CD4-positive, alpha-beta T cell treated with Interleukin-17A for 4 hours (primary cell): ENCODE data around the gene C5orf58.

ENCODE experiments used
- DNase-seq: peaks from one replicate; pipeline ENCODE4 v3.0.0-alpha.2; 2020; ENCODE audit warnings: mixed read lengths

Gene C5orf58

GRCh38 chr5:170232786-170233185, at the start of gene C5orf58:
C5orf58 (plus strand) TSS chr5:170232985; CDS start chr5:170234977, 1,992 bp downstream.
- no peak for DNase-seq

GRCh38 chr5:170183816-170184687, 48.7 kb upstream of the C5orf58 start:
- DNase-seq: peak; percentile 46

- DNase-seq: no peak
These were observed 48.0 kb upstream of the C5orf58 start for GRCh38 chr5:170184737-170185136.

- DNase-seq: no peak
These were observed 46.6 kb upstream of the C5orf58 start for GRCh38 chr5:170186156-170186555.

GRCh38 chr5:170186856-170187255, 45.9 kb upstream of the C5orf58 start:
- no peak for DNase-seq

GRCh38 chr5:170190436-170191134, 42.2 kb upstream of the C5orf58 start:
- DNase-seq: no peak

GRCh38 chr5:170192829-170193228, 40.0 kb upstream of the C5orf58 start:
- no peak for DNase-seq

- no peak for DNase-seq
These were observed 36.8 kb upstream of the C5orf58 start for GRCh38 chr5:170195961-170196360.

GRCh38 chr5:170200876-170201275, 31.9 kb upstream of the C5orf58 start:
- DNase-seq: no peak

GRCh38 chr5:170201311-170201710, 31.5 kb upstream of the C5orf58 start:
- no peak for DNase-seq

GRCh38 chr5:170202117-170202516, 30.7 kb upstream of the C5orf58 start:
- no peak for DNase-seq

GRCh38 chr5:170204202-170204601, 28.6 kb upstream of the C5orf58 start:
- DNase-seq: no peak

- no peak for DNase-seq
These were observed 26.6 kb upstream of the C5orf58 start for GRCh38 chr5:170206216-170206615.

GRCh38 chr5:170206958-170207357, 25.8 kb upstream of the C5orf58 start:
- DNase-seq: no peak

- no peak for DNase-seq
These were observed 21.0 kb upstream of the C5orf58 start for GRCh38 chr5:170211575-170212334.

GRCh38 chr5:170216257-170216864, 16.4 kb upstream of the C5orf58 start:
- DNase-seq: no peak

- DNase-seq: no peak
These were observed 15.0 kb upstream of the C5orf58 start for GRCh38 chr5:170217831-170218230.

- DNase-seq: no peak
These were observed 14.1 kb upstream of the C5orf58 start for GRCh38 chr5:170218726-170219125.

GRCh38 chr5:170219615-170220014, 13.2 kb upstream of the C5orf58 start:
- DNase-seq: no peak

- no peak for DNase-seq
These were observed 12.6 kb upstream of the C5orf58 start for GRCh38 chr5:170220191-170220590.

GRCh38 chr5:170221327-170221741, 11.5 kb upstream of the C5orf58 start:
- DNase-seq: no peak

- DNase-seq: no peak
These were observed 9.4 kb upstream of the C5orf58 start for GRCh38 chr5:170223360-170223759.

- DNase-seq: no peak
These were observed 8.9 kb upstream of the C5orf58 start for GRCh38 chr5:170223906-170224305.
